WTC11 (cell line): ENCODE results near the gene ERP29. TPM values are rescaled to one million over a fixed set of nuclear protein-coding genes. Genes with fewer than 3 reads are reported as not detected.
A peak's percentile ranks its signal among the peaks of the same experiment; 100 is the strongest.

Source experiments
- ATAC-seq: fragments of 200-7000 bp; cut with Tn5 transposase; 2 replicates; pipeline ENCODE4 v1.10.0; 2021; ENCODE audit warnings: mild to moderate bottlenecking, moderate library complexity
- CTCF ChIA-PET: fragments of 300-600 bp; sonication (Branson Sonifier 250); formaldehyde crosslinking; loops from one replicate; lab custom pipeline; 2021; ENCODE audit warnings: antibody characterized with exemption; lab: Charles Lee
- POLR2A ChIA-PET: fragments of 350-600 bp; sonication (Branson Sonifier 250); formaldehyde crosslinking; loops from one replicate; lab custom pipeline; 2021; ENCODE audit warnings: antibody characterized with exemption; lab: Charles Lee
- DNase-seq: peaks from one replicate; pipeline ENCODE4 v3.0.0; 2021; ENCODE audit warnings: low spot score
- H3K27ac Mint-ChIP-seq: 2 replicates; pipeline ENCODE4 v1.8.0; 2021; ENCODE audit warnings: mixed read lengths
- H3K27me3 Mint-ChIP-seq: 2 replicates; pipeline ENCODE4 v1.8.0; 2021; ENCODE audit warnings: low read depth, mild to moderate bottlenecking, moderate library complexity, mixed read lengths
- H3K36me3 Mint-ChIP-seq: 2 replicates; pipeline ENCODE4 v1.8.0; 2021; ENCODE audit warnings: mixed read lengths
- H3K4me1 Mint-ChIP-seq: 2 replicates; pipeline ENCODE4 v1.8.0; 2022; ENCODE audit warnings: mixed read lengths
- H3K4me3 Mint-ChIP-seq: 2 replicates; pipeline ENCODE4 v1.8.0; 2021; ENCODE audit warnings: mild to moderate bottlenecking, moderate library complexity, mixed read lengths
- H3K9me3 Mint-ChIP-seq: 2 replicates; pipeline ENCODE4 v1.8.0; 2021; ENCODE audit warnings: mixed read lengths
- AFF4 ChIP-seq: sonication (generic); formaldehyde crosslinking; IDR thresholded peaks from 2 replicates; pipeline ENCODE4 v1.8.1; 2023; ENCODE audit warnings: mild to moderate bottlenecking, missing genetic modification reagents, borderline replicate concordance
- CBFB ChIP-seq: sonication (generic); formaldehyde crosslinking; IDR thresholded peaks from 2 replicates; pipeline ENCODE4 v1.8.1; 2022; ENCODE audit warnings: mild to moderate bottlenecking, low read depth, missing genetic modification reagents
- ESRRA ChIP-seq: sonication (generic); formaldehyde crosslinking; IDR thresholded peaks from 2 replicates; pipeline ENCODE4 v1.8.1; 2022; ENCODE audit warnings: mild to moderate bottlenecking, missing genetic modification reagents, borderline replicate concordance
- FOXP1 ChIP-seq: sonication (generic); formaldehyde crosslinking; IDR thresholded peaks from 2 replicates; pipeline ENCODE4 v1.8.0; 2022; ENCODE audit warnings: missing genetic modification reagents, mild to moderate bottlenecking, moderate library complexity, borderline replicate concordance
- MXD4 ChIP-seq: fragments of 250-450 bp; sonication (Bioruptor Pico); IDR thresholded peaks from 2 replicates; pipeline ENCODE4 v1.8.0; 2021; ENCODE audit warnings: mild to moderate bottlenecking, moderate library complexity, borderline replicate concordance
- NFE2L1 ChIP-seq: sonication (generic); formaldehyde crosslinking; IDR thresholded peaks from 2 replicates; pipeline ENCODE4 v1.8.1; 2023; ENCODE audit warnings: missing genetic modification reagents
- SMAD3 ChIP-seq: sonication (generic); formaldehyde crosslinking; IDR thresholded peaks from 2 replicates; pipeline ENCODE4 v1.8.0; 2022; ENCODE audit warnings: missing genetic modification reagents, mild to moderate bottlenecking, borderline replicate concordance
- SP1 ChIP-seq: sonication (generic); formaldehyde crosslinking; conservative IDR thresholded peaks from 2 replicates; pipeline ENCODE4 v1.8.1; 2022; ENCODE audit warnings: missing genetic modification reagents
- ZNF263 ChIP-seq: sonication (generic); formaldehyde crosslinking; IDR thresholded peaks from 2 replicates; pipeline ENCODE4 v1.8.1; 2022; ENCODE audit warnings: low read depth, mild to moderate bottlenecking, moderate library complexity, missing genetic modification reagents
- total RNA-seq: library from RNA; stranded (reverse); gene quantifications from 3 replicates; pipeline ENCODE4 v1.2.3, GENCODE V29; 2021
- TF ChIP-seq, protein P1 (sequence below): fragments of 250-450 bp; sonication (Bioruptor Pico); conservative IDR thresholded peaks from 2 replicates; pipeline ENCODE4 v1.9.0; 2021; ENCODE audit warnings: mild to moderate bottlenecking
- TF ChIP-seq, protein P2 (sequence below): fragments of 250-450 bp; sonication (Bioruptor Pico); IDR thresholded peaks from 2 replicates; pipeline ENCODE4 v2.1.2; 2022; ENCODE audit warnings: mild to moderate bottlenecking, moderate library complexity
- TF ChIP-seq, protein P3 (sequence below): sonication (generic); formaldehyde crosslinking; IDR thresholded peaks from 2 replicates; pipeline ENCODE4 v1.8.0; 2022; ENCODE audit warnings: mild to moderate bottlenecking, missing genetic modification reagents
- TF ChIP-seq, protein P4 (sequence below): sonication (generic); formaldehyde crosslinking; IDR thresholded peaks from 2 replicates; pipeline ENCODE4 v1.8.0; 2022; ENCODE audit warnings: missing genetic modification reagents

The ERP29 gene
- total RNA-seq, 1 experiment from 2014 or later, result 162 TPM

GRCh38 chr12:112017041-112017440 is 3.8 kb downstream of the ERP29 start (continued):
- TF ChIP-seq, protein P1, sequence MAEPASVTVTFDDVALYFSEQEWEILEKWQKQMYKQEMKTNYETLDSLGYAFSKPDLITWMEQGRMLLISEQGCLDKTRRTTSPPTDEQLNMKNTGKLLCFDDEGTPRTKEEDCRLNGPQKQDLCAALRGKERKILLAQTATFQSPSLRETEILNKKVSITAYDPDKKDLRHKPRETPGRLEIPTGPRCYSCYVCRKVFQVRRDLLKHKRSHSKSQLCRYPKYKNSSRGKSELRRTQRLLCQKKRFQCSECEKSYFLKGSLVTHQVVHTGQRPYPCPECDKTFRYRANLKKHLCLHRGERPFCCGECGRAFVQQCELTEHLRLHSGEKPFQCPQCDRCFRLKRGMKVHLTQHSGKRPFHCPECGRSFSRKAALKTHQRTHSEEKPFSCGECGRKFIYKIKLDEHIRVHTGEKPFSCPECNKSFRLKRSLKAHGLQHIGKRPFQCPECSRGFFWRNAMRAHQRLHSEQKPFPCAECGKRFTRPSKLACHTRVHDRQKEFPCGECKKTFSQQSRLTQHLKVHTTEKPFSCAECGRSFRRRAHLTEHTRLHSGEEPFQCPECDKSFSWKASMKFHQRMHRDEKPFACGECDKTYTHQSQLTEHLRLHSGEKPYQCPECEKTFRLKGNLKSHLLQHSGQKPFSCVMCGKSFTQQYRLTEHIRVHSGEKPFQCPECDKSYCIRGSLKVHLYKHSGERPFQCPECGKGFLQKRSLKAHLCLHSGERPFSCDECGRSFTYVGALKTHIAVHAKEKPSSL (CRISPR knock-in tag), result no peak

- H3K27me3 Mint-ChIP-seq, result no peaks in the 10 kb centered on the region
- TF ChIP-seq ZNF263 (CRISPR knock-in tag), result no peak
- TF ChIP-seq, protein P2, sequence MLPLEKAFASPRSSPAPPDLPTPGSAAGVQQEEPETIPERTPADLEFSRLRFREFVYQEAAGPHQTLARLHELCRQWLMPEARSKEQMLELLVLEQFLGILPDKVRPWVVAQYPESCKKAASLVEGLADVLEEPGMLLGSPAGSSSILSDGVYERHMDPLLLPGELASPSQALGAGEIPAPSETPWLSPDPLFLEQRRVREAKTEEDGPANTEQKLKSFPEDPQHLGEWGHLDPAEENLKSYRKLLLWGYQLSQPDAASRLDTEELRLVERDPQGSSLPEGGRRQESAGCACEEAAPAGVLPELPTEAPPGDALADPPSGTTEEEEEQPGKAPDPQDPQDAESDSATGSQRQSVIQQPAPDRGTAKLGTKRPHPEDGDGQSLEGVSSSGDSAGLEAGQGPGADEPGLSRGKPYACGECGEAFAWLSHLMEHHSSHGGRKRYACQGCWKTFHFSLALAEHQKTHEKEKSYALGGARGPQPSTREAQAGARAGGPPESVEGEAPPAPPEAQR (CRISPR knock-in tag), result no peak
- no peak for TF ChIP-seq FOXP1
- TF ChIP-seq NFE2L1, result no peak
- TF ChIP-seq, protein P3, sequence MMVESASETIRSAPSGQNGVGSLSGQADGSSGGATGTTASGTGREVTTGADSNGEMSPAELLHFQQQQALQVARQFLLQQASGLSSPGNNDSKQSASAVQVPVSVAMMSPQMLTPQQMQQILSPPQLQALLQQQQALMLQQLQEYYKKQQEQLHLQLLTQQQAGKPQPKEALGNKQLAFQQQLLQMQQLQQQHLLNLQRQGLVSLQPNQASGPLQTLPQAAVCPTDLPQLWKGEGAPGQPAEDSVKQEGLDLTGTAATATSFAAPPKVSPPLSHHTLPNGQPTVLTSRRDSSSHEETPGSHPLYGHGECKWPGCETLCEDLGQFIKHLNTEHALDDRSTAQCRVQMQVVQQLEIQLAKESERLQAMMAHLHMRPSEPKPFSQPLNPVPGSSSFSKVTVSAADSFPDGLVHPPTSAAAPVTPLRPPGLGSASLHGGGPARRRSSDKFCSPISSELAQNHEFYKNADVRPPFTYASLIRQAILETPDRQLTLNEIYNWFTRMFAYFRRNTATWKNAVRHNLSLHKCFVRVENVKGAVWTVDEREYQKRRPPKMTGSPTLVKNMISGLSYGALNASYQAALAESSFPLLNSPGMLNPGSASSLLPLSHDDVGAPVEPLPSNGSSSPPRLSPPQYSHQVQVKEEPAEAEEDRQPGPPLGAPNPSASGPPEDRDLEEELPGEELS (CRISPR knock-in tag), result no peak
- TF ChIP-seq SMAD3 (CRISPR knock-in tag), result no peak
- no peak for TF ChIP-seq SP1 (CRISPR knock-in tag)
- TF ChIP-seq, protein P4, sequence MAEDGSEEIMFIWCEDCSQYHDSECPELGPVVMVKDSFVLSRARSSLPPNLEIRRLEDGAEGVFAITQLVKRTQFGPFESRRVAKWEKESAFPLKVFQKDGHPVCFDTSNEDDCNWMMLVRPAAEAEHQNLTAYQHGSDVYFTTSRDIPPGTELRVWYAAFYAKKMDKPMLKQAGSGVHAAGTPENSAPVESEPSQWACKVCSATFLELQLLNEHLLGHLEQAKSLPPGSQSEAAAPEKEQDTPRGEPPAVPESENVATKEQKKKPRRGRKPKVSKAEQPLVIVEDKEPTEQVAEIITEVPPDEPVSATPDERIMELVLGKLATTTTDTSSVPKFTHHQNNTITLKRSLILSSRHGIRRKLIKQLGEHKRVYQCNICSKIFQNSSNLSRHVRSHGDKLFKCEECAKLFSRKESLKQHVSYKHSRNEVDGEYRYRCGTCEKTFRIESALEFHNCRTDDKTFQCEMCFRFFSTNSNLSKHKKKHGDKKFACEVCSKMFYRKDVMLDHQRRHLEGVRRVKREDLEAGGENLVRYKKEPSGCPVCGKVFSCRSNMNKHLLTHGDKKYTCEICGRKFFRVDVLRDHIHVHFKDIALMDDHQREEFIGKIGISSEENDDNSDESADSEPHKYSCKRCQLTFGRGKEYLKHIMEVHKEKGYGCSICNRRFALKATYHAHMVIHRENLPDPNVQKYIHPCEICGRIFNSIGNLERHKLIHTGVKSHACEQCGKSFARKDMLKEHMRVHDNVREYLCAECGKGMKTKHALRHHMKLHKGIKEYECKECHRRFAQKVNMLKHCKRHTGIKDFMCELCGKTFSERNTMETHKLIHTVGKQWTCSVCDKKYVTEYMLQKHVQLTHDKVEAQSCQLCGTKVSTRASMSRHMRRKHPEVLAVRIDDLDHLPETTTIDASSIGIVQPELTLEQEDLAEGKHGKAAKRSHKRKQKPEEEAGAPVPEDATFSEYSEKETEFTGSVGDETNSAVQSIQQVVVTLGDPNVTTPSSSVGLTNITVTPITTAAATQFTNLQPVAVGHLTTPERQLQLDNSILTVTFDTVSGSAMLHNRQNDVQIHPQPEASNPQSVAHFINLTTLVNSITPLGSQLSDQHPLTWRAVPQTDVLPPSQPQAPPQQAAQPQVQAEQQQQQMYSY, result no peak
- no peak for TF ChIP-seq CBFB (CRISPR knock-in tag)
- TF ChIP-seq MXD4 (CRISPR knock-in tag), result no peak
- no peak for TF ChIP-seq AFF4
- TF ChIP-seq ESRRA, result no peak
- TF ChIP-seq, all 79 proteins: peak for 0
- ChIA-PET CTCF (no interaction called here), POLR2A (no interaction called here)
- peak overlapping the region; percentile 39 for H3K27ac Mint-ChIP-seq
- ATAC-seq, result no peak
- H3K36me3 Mint-ChIP-seq, result peaks cover 45% of the 10 kb centered on the region
- H3K4me1 Mint-ChIP-seq, result peaks cover 7% of the 10 kb centered on the region
- peaks cover 9% of the 10 kb centered on the region for H3K9me3 Mint-ChIP-seq
- H3K4me3 Mint-ChIP-seq, result no peak overlapping the region
- DNase-seq, result no peak
These were observed 5.5 kb downstream of the ERP29 start for GRCh38 chr12:112018571-112019237.
